ENCODE results near the gene S100A13. TPM values are rescaled to one million over a fixed set of nuclear protein-coding genes. Genes with fewer than 3 reads are reported as not detected.

The S100A13 gene
- total and polyA plus RNA-seq, 9 of the 15 experiments (the other 6 are each of a cell fraction or from before 2014, with no cell fraction given): 41.9 to 129 (median 58.0) TPM

DNA sequence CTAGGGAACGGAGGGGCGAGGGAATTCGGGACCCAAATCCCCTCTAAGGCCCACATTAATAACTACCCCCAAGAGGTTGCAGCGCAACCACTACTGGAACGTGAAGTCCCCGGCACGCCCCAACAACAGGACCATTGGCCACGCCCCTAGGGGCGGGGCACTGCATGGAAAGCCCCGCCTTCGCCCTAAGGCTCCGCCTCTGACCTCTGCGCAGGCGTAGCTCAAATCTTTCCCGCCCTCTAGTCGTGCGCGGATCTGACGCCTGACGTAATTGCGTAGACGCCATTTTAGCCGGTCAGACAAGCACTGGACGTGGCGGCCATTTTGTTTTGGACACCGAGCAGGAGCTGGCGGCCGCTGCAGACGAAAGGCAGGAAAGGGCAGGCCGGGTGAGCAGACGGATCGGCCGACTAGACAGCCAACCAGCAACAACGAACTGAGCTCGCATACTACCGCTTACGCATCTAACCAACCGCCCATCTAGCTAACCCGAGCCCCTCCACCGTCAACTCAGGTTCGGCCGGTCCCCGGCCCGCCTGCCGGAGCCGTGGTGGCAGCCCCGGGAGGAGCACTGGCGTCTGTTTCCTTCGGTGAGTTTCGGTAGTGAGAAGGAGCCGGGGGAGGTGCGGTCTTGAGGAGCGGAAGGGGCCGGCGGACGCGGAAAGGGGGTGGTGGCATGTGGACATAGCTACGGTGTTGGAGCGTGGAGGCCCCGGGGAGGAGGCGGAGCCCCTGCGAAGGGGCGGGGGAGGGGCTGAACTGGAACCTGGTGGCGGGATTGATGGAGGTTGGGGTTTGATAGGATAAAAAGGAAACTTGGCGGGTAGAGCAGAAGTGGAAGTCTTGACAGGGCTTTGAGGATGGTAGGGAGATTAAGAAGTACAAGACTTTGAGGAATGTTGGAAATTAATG lies 6.7 kb upstream of the S100A13 start, which contains the start of gene CHTOP:
Gene CHTOP, plus strand, starts transcription at position 313 of the 912 bp plus-strand sequence. CDS start 2,523 bp downstream, outside the sequence.
- Histone ChIP-seq H3K9ac (ENCODE audit: insufficient read depth in 1 of 2, low read depth in 2 of 2, low read length in 2 of 2) (peak within 1 kb of the TSS; percentile 100), H3K79me2 (ENCODE audit: control insufficient read depth, insufficient read depth, low read length) (peaks cover 46% of the 10 kb centered on the region), H3K36me3 (ENCODE audit: control insufficient read depth, insufficient read depth, low read length) (peaks cover 35% of the 10 kb centered on the region), H3K27ac (ENCODE audit: extremely low read depth, low read depth, low read length) (peak within 1 kb of the TSS; percentile 98), H3K4me3 (peak within 1 kb of the TSS; percentile 89), H3K4me2 (ENCODE audit: insufficient read depth, low read length) (peak within 1 kb of the TSS; percentile 88), H3K9me3 (replicated peaks; ENCODE audit: control insufficient read depth, insufficient read depth, low read depth, low read length) (no peaks in the 10 kb centered on the region), H3K4me1 (replicated peaks in 1 of 2; ENCODE audit: control insufficient read depth in 2 of 2, insufficient read depth in 2 of 2, low read length in 2 of 2) (peaks cover 17 to 20% of the 10 kb centered on the region in 2 experiments), H3K9me1 (ENCODE audit: control insufficient read depth, insufficient read depth, low read length) (no peaks in the 10 kb centered on the region), H3K27me3 (ENCODE audit: control insufficient read depth in 2 of 2, insufficient read depth in 2 of 2, low read length in 2 of 2) (no peaks in the 10 kb centered on the region), H4K20me1 (replicated peaks; ENCODE audit: control insufficient read depth, insufficient read depth, low read length) (no peaks in the 10 kb centered on the region; the same call in 1 of the 2 replicates), H2AFZ (ENCODE audit: low read depth, low read length) (peak within 1 kb of the TSS; percentile 81)
- in situ Hi-C loops (cut with MboI) (no loop called here), intact Hi-C loops (cut with micrococcal nuclease) (loop anchor here (1.0 to 5.0 kb wide), 2 partner anchors 37 to 102 kb away; no protein-coding TSS in a partner anchor)
- ATAC-seq (peak; percentile 94), FAIRE-seq (peak; percentile 95), DNase-seq (ENCODE audit: extremely low read depth in 1 of 4, low spot score in 3 of 4) (peak; percentile 94 to 98 (median 95))
- ChIA-PET POLR2A (interaction anchor here (0.5 to 11.6 kb wide), 24 partner anchors 10 to 913 kb away, joined by 3 to 205 read pairs (median 3); partner anchors contain the start of genes S100A14 and SNAPIN), CTCF (ENCODE audit: low intra/inter-chr PET ratio) (no interaction called here)
- BruUV-seq (replicated peaks): TSS peak; percentile 85
- under 1% methylated on average over 60 of the region's 65 CpGs for WGBS (ENCODE audit: insufficient coverage, low coverage, missing lambda C conversion rate)
- peak; percentile 86 for TF ChIP-seq NCOA6 (IDR thresholded peaks at IDR 0.05)
- TF ChIP-seq PHF8 (IDR thresholded peaks at IDR 0.05; ENCODE audit: borderline replicate concordance, low read length): peak; percentile 99
- TF ChIP-seq ZBTB9 (CRISPR knock-in tag; IDR thresholded peaks at IDR 0.05): peak; percentile 85
- peak; percentile 72 for TF ChIP-seq EGR1 (conservative IDR thresholded peaks at IDR 0.05)
- TF ChIP-seq, protein P1, sequence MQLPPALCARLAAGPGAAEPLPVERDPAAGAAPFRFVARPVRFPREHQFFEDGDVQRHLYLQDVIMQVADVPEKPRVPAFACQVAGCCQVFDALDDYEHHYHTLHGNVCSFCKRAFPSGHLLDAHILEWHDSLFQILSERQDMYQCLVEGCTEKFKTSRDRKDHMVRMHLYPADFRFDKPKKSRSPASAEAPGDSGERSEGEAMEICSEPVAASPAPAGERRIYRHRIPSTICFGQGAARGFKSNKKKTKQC (CRISPR knock-in tag; IDR thresholded peaks at IDR 0.05): peak; percentile 90; the same call in 1 of the 2 replicates
- TF ChIP-seq E2F4 (CRISPR knock-in tag; IDR thresholded peaks at IDR 0.05; ENCODE audit: low read depth): peak; percentile 94
- TF ChIP-seq, protein P2, sequence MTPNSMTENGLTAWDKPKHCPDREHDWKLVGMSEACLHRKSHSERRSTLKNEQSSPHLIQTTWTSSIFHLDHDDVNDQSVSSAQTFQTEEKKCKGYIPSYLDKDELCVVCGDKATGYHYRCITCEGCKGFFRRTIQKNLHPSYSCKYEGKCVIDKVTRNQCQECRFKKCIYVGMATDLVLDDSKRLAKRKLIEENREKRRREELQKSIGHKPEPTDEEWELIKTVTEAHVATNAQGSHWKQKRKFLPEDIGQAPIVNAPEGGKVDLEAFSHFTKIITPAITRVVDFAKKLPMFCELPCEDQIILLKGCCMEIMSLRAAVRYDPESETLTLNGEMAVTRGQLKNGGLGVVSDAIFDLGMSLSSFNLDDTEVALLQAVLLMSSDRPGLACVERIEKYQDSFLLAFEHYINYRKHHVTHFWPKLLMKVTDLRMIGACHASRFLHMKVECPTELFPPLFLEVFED (CRISPR knock-in tag; conservative IDR thresholded peaks at IDR 0.05): 0 out of 2 replicates have a peak, but pooled peaks have one; percentile 21
- TF ChIP-seq FIP1L1 (IDR thresholded peaks at IDR 0.05; ENCODE audit: low read depth, low read length, poor library complexity, severe bottlenecking): peak; percentile 88
- TF ChIP-seq CEBPG (CRISPR knock-in tag; IDR thresholded peaks at IDR 0.05): peak; percentile 68; the same call in 1 of the 2 replicates
- TF ChIP-seq CEBPG (tag; conservative IDR thresholded peaks at IDR 0.05 in 1 of 2, IDR thresholded peaks at IDR 0.05 in 1 of 2): peak in 1 of 2 experiments; percentile 13; a peak in 1 of 4 replicates
- peak; percentile 93 for TF ChIP-seq POLR2H (tag; IDR thresholded peaks at IDR 0.05; ENCODE audit: low read depth)
- peak; percentile 63; the same call in 1 of the 2 replicates for TF ChIP-seq HCFC1 (IDR thresholded peaks at IDR 0.05; ENCODE audit: low read depth, low read length)
- no peak for TF ChIP-seq ZNF431 (CRISPR knock-in tag; IDR thresholded peaks at IDR 0.05)
- TF ChIP-seq RBM22 (IDR thresholded peaks at IDR 0.05; ENCODE audit: low read depth, low read length, poor library complexity, severe bottlenecking): peak; percentile 42

Data from K562 (cell line).